GM18867 (cell line): ENCODE results near the gene PPP2R5D.

Experiments
- ATAC-seq: cut with Tn5 transposase; IDR thresholded peaks from one replicate; pipeline ENCODE4 v1.9.1; 2021; ENCODE audit warnings: mild to moderate bottlenecking, moderate library complexity; ENCODE audit not compliant: unreplicated experiment

The PPP2R5D gene

DNA sequence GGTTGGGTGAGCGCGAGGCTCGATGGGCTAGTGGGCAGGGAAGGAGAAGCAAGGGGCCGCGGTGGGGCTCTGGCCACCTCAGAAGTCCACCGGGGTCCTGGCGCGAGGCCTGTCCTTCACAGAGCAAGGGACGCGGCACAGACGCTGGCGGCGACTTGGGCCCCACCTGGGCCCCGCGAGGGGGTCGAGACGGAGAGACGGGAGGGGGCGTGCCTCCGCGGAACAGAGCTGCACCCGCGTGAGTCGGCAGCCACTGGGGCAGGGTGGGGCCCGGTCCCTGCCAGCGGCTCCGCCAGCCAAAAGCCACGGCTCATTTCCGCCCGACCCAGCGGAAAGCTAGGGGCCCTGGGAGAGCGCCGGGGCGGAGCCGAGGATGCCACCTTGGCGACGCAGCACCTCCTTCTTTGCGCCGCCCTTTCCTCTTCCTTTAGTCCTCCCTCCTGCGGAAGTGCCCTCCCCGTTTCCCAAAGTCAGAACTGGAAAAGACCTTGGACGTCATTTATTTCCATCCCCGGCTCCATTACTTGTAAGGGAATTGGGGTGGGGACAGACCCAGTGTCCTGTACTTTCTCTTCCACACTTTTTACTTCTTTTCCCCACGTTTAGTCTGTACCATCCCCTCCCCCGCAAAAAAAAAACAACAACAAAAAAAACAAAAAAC is 69.3 kb downstream of the PPP2R5D start, which contains the start of gene CUL7:
TSS of gene CUL7 (minus strand) at position 307 of the 661 bp plus-strand sequence. CDS start 1,063 bp downstream, outside the sequence.
- peak; percentile 81 for ATAC-seq

DNA sequence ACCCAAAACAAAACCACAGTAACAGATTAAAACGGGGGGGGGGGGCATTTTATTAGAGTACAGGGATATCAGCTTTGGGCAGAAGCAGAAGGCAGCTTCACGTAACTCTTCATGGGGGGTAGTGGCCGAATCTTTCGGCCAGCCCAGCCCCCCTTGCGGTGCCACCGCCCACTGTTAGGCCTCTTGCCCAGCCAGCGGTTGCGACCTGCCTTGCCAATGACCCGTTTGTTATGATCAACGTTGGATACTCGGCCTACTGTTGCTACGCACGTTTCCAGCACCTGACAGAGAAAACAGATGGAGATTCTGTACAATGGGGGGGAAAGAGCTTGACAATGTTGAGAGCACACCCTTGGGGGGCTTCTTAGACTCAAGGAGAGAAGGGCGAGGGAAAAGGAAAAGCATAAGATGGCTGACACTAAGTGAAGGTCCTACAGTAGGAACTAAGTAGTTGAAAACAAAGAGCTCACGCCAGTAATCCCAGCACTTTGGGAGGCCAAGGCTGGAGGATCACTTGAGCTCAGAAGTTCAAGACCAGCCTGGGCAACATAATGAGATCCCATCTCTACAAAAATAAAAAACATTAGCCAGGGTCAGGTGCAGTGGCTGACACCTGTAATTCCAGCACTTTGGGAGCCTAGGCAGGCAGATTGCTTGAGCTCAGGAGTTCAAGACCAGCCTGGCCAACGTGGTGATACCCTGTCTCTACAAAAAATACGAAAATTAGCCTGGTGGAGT is 70.0 kb downstream of the PPP2R5D start:
- no peak for ATAC-seq

DNA sequence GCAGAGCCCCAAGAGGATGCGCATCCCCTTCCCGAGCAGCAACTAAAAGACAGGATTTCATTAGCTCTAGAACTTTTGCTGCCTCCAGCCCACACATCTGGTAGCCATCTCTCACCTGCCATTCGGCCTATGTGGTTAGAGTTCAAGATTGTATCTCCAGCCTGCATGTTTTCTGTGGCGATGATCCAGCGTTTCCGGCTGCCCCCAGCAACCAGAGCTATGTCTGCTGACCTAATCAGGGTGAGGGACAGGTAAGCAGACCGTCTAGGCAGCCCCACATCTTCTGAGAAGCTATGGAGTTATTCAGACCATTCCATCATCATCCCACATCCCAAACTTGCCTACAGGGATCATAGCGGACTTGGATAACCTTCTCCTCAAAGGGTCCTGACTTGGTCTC is 71.6 kb downstream of the PPP2R5D start:
- no peak for ATAC-seq

DNA sequence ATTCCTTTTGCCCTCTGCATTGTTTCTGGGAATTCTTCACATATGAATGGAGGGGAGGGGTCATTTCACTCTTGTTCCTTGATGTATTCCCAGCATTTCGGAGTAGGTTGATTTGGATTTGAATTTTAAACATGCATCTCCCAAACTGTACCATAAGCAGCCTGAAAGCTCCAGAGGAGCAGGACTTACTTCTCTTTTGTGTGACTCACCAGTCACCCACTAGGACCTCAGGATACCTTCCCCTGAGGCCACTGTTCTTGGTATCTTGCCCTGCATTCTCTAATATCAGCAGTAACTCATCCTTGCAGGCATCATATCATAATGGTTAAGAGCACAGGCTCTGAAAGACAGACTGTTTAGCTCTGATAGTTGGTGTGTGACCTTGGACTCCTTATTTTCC is 74.2 kb downstream of the PPP2R5D start:
- ATAC-seq = no peak

DNA sequence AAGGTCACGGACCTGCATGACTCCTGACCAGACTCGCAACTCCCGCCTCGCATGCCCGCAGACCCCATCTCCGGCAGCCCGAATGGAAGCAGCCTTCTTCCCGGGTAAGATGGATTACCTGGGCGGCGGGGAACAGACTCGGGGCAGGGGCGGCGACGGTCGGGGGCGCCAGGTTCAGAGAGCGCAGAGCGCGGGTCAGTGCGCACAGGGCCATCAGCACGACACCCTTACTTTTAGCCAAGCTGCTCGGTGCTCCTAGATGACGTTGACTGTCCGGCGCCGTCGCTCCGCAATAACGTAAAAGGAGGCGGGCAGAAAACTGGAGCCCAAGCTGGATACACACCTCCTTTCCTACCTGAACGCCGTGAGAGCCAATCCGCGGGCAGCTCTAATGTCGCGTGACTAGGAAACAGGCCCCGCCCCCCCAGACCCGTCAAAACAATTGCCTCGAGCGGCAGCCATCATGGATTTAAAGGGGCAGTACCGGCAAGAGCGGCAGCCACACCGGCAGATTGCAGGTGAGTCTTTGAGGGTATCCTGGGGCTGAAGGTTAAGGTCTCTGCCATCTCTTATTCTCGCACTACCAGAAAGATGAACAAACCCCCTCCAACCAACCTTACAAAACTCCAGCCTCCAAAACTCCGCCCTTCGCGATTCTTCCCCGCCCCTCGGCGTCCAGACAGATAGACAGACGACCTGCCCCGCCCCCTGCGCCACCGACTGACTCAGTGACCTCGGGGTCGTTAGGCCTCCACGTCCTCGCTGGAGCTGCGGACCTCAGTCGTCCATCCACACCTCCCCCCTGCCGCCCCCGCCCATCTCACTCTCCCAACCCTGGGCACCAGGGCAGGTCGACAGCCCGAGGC is 75.0 kb downstream of the PPP2R5D start, which contains the start of the genes KLC4 and MRPL2:
TSS of gene KLC4 (plus strand) at position 464 of the 866 bp plus-strand sequence. CDS start 1,705 bp downstream, outside the sequence.
TSS of gene MRPL2 (minus strand) at position 267 of the 866 bp plus-strand sequence. CDS start at position 214, 53 bp downstream.
- ATAC-seq = peak; percentile 87

DNA sequence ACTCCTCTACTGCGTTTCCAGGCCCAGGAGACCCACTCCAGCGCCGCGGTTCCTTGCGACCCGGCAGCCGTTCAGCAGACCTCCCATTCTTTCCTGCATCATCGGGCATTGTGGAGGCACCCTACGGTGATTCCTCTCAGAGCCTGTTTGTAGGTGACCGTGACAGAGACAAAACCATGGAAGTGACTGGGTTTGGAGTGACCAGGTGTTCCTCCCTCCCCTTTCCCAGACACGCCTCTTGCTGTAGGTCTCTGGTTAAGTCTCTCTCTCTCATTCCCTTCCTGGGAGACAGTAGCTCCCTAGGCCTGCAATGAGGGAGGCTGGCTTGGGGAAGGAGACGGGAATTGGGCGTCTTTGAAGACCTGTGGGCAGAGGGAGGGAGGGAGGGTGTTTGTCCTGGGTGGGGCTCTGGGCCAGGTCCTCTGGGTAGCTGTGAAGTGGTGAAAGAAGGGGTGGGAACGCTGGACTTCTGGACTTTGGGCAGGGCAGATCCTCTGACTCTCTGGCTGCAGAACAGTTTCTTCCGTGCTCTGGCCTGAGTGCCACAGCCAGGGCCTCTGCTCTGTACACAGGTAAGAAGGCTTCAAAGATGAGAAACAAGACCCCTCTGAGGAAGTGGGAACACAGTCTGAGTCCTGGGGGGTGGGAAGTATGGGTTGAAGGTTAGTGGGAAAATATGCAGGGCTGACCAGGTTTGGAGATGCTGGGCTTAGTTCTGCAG is 75.8 kb downstream of the PPP2R5D start:
- no peak for ATAC-seq

DNA sequence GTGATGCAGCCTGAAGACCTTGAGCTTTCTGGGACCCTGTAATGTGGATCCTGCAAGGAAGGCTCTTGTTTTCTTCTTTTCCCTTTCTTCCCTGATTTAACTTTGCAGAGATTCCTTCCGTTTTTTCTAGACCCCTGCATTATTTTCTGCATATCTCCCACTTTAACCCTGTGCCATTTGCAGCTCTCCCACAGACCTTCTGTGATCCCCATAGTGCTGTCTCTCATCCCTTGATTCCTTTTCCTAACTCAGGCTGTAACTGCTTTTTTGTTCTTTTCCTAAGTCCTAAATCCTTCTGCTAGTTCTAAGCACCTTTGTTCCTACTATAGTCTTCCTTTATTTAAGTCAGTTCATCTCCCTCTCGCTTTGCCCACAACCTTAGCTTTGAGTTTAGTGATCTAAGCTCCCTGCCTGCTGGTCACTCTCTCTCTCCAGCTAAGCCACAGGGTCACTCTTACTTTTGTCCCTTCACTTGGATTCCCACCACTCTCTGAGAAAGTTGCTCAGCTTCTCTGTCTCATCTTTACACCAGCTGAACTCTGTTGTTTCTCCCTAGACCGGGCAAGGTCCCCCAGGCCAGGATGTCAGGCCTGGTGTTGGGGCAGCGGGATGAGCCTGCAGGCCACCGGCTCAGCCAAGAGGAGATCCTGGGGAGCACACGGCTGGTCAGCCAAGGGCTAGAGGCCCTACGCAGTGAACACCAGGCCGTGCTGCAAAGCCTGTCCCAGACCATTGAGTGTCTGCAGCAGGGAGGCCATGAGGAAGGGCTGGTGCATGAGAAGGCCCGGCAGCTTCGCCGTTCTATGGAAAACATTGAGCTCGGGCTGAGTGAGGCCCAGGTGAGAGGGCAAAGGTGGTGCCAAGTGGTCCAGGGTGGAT is 76.6 kb downstream of the PPP2R5D start:
- ATAC-seq = no peak

DNA sequence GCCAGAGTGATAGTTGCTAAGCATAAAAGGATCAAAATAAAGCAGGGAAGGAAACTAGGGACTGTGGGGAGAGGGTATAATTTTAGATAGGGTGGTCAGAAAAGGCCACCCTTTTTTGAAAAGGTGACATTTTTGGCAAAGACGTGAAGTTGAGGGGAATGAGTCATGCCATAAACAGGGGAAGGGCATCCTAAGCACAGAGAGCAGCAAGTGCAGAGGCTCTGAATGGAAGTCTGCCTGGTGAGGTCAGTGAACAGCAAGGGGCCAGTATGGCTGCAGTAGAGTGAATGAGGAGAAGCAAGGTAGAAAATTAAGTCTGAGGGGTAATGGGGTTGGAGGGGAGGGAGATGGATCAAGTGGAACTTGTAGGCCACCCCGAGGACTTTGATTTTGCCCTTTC is 77.5 kb downstream of the PPP2R5D start:
- no peak for ATAC-seq
